Heart left ventricle (tissue), 16 donors: ENCODE measurements around the gene RPSA. TPM values are rescaled to one million over a fixed set of nuclear protein-coding genes. Genes with fewer than 3 reads are reported as not detected.

Experiments
- ATAC-seq, 4 donors: fragments of 200-7000 bp; cut with Tn5 transposase; one replicate each; pipeline ENCODE4 v1.9.1; 2020 to 2022; ENCODE audit warnings: moderate library complexity in 4 of 4, mild to moderate bottlenecking in 3 of 4, moderate number of reproducible peaks in 1 of 4
- DNase-seq, 5 donors: peaks; one replicate each; pipeline ENCODE4 v3.0.0-alpha.2; 2020
- H3K27ac ChIP-seq, 12 donors: fragments of 200-600 bp; sonication (generic) in 4 of 12; one replicate each; pipeline versions ENCODE4 v1.5.0 to v1.8.0; 2016 to 2022; ENCODE audit warnings: mild to moderate bottlenecking in 2 of 12
- H3K27me3 ChIP-seq, 9 donors: fragments of 200-600 bp; sonication (generic) in 2 of 9; one replicate each; pipeline versions ENCODE4 v1.5.1 to v1.8.0; 2016 to 2022; ENCODE audit warnings: mild to moderate bottlenecking in 3 of 9
- H3K36me3 ChIP-seq, 9 donors: fragments of 200-600 bp; sonication (generic) in 2 of 9; one replicate each; pipeline versions ENCODE4 v1.5.0 to v1.8.0; 2018 to 2022; ENCODE audit warnings: mild to moderate bottlenecking in 2 of 9
- H3K4me1 ChIP-seq, 12 donors: fragments of 200-600 bp; sonication (generic) in 4 of 12; one replicate each; pipeline versions ENCODE4 v1.5.0 to v1.8.0; 2016 to 2022; ENCODE audit warnings: mild to moderate bottlenecking in 3 of 12
- H3K4me3 ChIP-seq, 12 donors: fragments of 200-600 bp; sonication (generic) in 4 of 12; one replicate each; pipeline versions ENCODE4 v1.5.0 to v1.8.0; 2017 to 2022; ENCODE audit warnings: mild to moderate bottlenecking in 9 of 12, moderate library complexity in 4 of 12
- H3K9me3 ChIP-seq, 12 donors: fragments of 200-600 bp; sonication (generic) in 4 of 12; one replicate each; pipeline versions ENCODE4 v1.5.0 to v1.8.0; 2016 to 2022; ENCODE audit warnings: mild to moderate bottlenecking in 1 of 12
- CTCF ChIP-seq, 12 donors: fragments of 200-600 bp; sonication (generic) in 4 of 12; IDR thresholded peaks; one replicate each; pipeline versions ENCODE4 v1.5.0 to v1.8.0; 2018 to 2022; ENCODE audit warnings: antibody characterized with exemption in 12 of 12, mild to moderate bottlenecking in 5 of 12
- POLR2A ChIP-seq, 2 donors: fragments of 450-650 bp; IDR thresholded peaks; one replicate each; pipeline ENCODE4 v1.6.1; 2017; ENCODE audit warnings: antibody characterized with exemption in 2 of 2, mild to moderate bottlenecking in 2 of 2, moderate library complexity in 2 of 2
- WGBS, 4 donors: extraction: QIAGEN DNeasy Blood & Tissue Kit in 2 of 4; methylation state at CpG; one replicate each; pipeline versions ENCODE4 v1.1.5 to v1.1.7; 2013 to 2018; 5-methylcytosine and 5-hydroxymethylcytosine counted together
- intact Hi-C, 10 donors: fragments of 100-400 bp; cut with DNase I; formaldehyde crosslinking; loops; one replicate each; pipeline versions ENCODE4 v1.11.1 to v1.14.2; 2022
- polyA plus RNA-seq, 2 donors: library from polyadenylated mRNA; stranded (reverse); fragments of 200-250 nt; gene quantifications; one replicate each; pipeline ENCODE4 v1.2.3, GENCODE V29; 2013
- total RNA-seq, 9 donors: library from RNA; depleted of rRNA in 2 of 9; stranded (reverse); fragments of >200 nt in 2 of 9; fragmentation: NEBNext Ultra II Directional in 3 of 9; extraction: Animal tissue kit (Norgen Biotek cat#: 25700) in 3 of 9; gene quantifications; one replicate each; pipeline versions ENCODE4 v1.1.0 to v1.2.4, GENCODE V29; 2016 to 2023
- donor health status: ischemic (EF 13 %, LVEDD 7.1; RV severe dilation, severe dysfunction).
- donor health status: healthy with polysubstance abuse.
- donor health status: DM: no; HTN: yes; CAD: no.
- donor health status: DM: no; HTN: no; CAD: no.
- donor health status: ischemic (EF 25% LVEDD 6.9; RV normal size, moderate dysfunction).
- donor health status: ischemic (EF 25% LVEDD 5.7; RV mildly dilated, moderate dysfunction).
- donor health status: healthy.
- donor health status: DM: yes; HTN: yes; CAD: no.
- donor health status: ischemic (EF 35%, LVEDD 5.7; RV mildly dilated, moderate dysfunction).
- donor health status: nonischemic (EF 11% LVEDD 7.7; RV severe dilation, severe dysfunction).
- donor health status: DM: yes; HTN: yes; CAD: no.
- donor health status: PGD.
- donor health status: ischemic (EF 29% LVEDD 5.4; RV normal size, mild dysfunction).
- donor health status: nonischemic (EF 23%, LVEDD 6.1; RV moderate dilation, normal function).

Gene RPSA
- total and polyA plus RNA-seq, 11 donors = 308 to 1,279 (median 428) TPM

GRCh38 chr3:39433642-39434041, 27.1 kb downstream of the RPSA start:
- ATAC-seq (peak in 2 of 4 donors; percentile 52 to 67), DNase-seq (no peak)
- peaks cover 0 to 13% (median 6%) of the 10 kb centered on the region in 12 donors for H3K4me1 ChIP-seq
- no peaks in the 10 kb centered on the region for H3K27me3 ChIP-seq
- peak overlapping the region in 9 of 12 donors; percentile 48 to 82 (median 71) for H3K27ac ChIP-seq
- WGBS, 4 donors = 36 to 64% (median 56%) methylated on average over 3 of the region's 3 CpGs
- TF ChIP-seq POLR2A (IDR thresholded peaks at IDR 0.05) = no peak
- TF ChIP-seq CTCF (IDR thresholded peaks at IDR 0.05) = no peak
- intact Hi-C loops = loop anchor here in 1 of 10 donors (10.0 kb wide), 1 partner anchor 1481 kb away; no protein-coding TSS in a partner anchor
- no peaks in the 10 kb centered on the region for H3K9me3 ChIP-seq
- H3K4me3 ChIP-seq = peak overlapping the region in 2 of 12 donors; percentile 5 to 30
- no peaks in the 10 kb centered on the region for H3K36me3 ChIP-seq

GRCh38 chr3:39434574-39434973, 28.1 kb downstream of the RPSA start:
- Histone ChIP-seq H3K4me1 (peaks cover 0 to 11% (median 5%) of the 10 kb centered on the region in 12 donors), H3K9me3 (no peaks in the 10 kb centered on the region), H3K36me3 (no peaks in the 10 kb centered on the region), H3K4me3 (no peak overlapping the region), H3K27ac (no peak overlapping the region), H3K27me3 (no peaks in the 10 kb centered on the region)
- 65 to 85% (median 79%) methylated on average over 5 of the region's 5 CpGs for WGBS, 4 donors
- peak in 1 of 4 donors; percentile 25 for ATAC-seq
- TF ChIP-seq CTCF (IDR thresholded peaks at IDR 0.05) (no peak), POLR2A (IDR thresholded peaks at IDR 0.05) (no peak)
- no peak for DNase-seq
- intact Hi-C loops = loop anchor here in 1 of 10 donors (10.0 kb wide), 1 partner anchor 1480 kb away; no protein-coding TSS in a partner anchor

GRCh38 chr3:39435006-39435748, 28.7 kb downstream of the RPSA start:
- peaks cover 0 to 11% (median 5%) of the 10 kb centered on the region in 12 donors for H3K4me1 ChIP-seq
- intact Hi-C loops = loop anchor here in 1 of 10 donors (10.0 kb wide), 1 partner anchor 1480 kb away; no protein-coding TSS in a partner anchor
- H3K27me3 ChIP-seq = no peaks in the 10 kb centered on the region
- H3K27ac ChIP-seq = no peak overlapping the region
- H3K36me3 ChIP-seq = no peaks in the 10 kb centered on the region
- 38 to 79% (median 66%) methylated on average over 1 of the region's 1 CpG for WGBS, 4 donors
- no peak for ATAC-seq
- no peak overlapping the region for H3K4me3 ChIP-seq
- no peak for TF ChIP-seq POLR2A (IDR thresholded peaks at IDR 0.05)
- no peak for TF ChIP-seq CTCF (IDR thresholded peaks at IDR 0.05)
- no peak for DNase-seq
- no peaks in the 10 kb centered on the region for H3K9me3 ChIP-seq

- intact Hi-C loops = loop anchor here in 1 of 10 donors (10.0 kb wide), 1 partner anchor 1476 kb away; no protein-coding TSS in a partner anchor
- no peak overlapping the region for H3K27ac ChIP-seq
- no peak for TF ChIP-seq POLR2A (IDR thresholded peaks at IDR 0.05)
- no peak for TF ChIP-seq CTCF (IDR thresholded peaks at IDR 0.05)
- WGBS, 4 donors = 75 to 85% (median 79%) methylated on average over 4 of the region's 4 CpGs
- no peak for DNase-seq
- H3K9me3 ChIP-seq = no peaks in the 10 kb centered on the region
- H3K4me1 ChIP-seq = peaks cover 0 to 3% (median 0%) of the 10 kb centered on the region in 12 donors
- no peaks in the 10 kb centered on the region for H3K36me3 ChIP-seq
- H3K27me3 ChIP-seq = no peaks in the 10 kb centered on the region
- ATAC-seq = no peak
- H3K4me3 ChIP-seq = no peak overlapping the region
Measured at GRCh38 chr3:39438880-39439279, 32.4 kb downstream of the RPSA start.
